ENCODE results near the gene RAX2. TPM values are rescaled to one million over a fixed set of nuclear protein-coding genes. Genes with fewer than 3 reads are reported as not detected.
"Not testable (repeated sequence)": the region's sequence is repeated elsewhere in the genome, so short reads cannot be mapped to it uniquely, and the experiment has no call there.

RAX2 gene
- total RNA-seq, 2 donors from 2014 or later, result not detected

GRCh38 chr19:3762501-3763459, 9.2 kb downstream of the RAX2 start, which contains the start of gene MRPL54:
Gene MRPL54, plus strand, starts transcription at chr19:3762682. Its CDS starts 19 bp downstream, at chr19:3762701.
- Histone ChIP-seq H3K4me1 (peaks cover 0 to 36% of the 10 kb centered on the region in 2 donors), H3K36me3 (peaks cover 26% of the 10 kb centered on the region), H3K27ac (peak within 1 kb of the TSS; percentile 96), H3K27me3 (no peaks in the 10 kb centered on the region), H3K4me3 (peak within 1 kb of the TSS; percentile 60 to 75), H3K9me3 (no peaks in the 10 kb centered on the region)
- no peak for TF ChIP-seq CTCF (IDR thresholded peaks at IDR 0.05)
- DNase-seq (ENCODE audit: low spot score), result peak; percentile 99

GRCh38 chr19:3762130-3762473, 9.9 kb downstream of the RAX2 start:
- peak overlapping the region; percentile 96 for H3K27ac ChIP-seq
- peaks cover 26% of the 10 kb centered on the region for H3K36me3 ChIP-seq
- H3K27me3 ChIP-seq, result no peaks in the 10 kb centered on the region
- DNase-seq (ENCODE audit: low spot score), result no peak
- no peak for TF ChIP-seq CTCF (IDR thresholded peaks at IDR 0.05)
- peak overlapping the region in 1 of 2 donors; percentile 57 for H3K4me3 ChIP-seq
- peaks cover 0 to 36% of the 10 kb centered on the region in 2 donors for H3K4me1 ChIP-seq
- no peaks in the 10 kb centered on the region for H3K9me3 ChIP-seq

GRCh38 chr19:3761382-3762129, 10.5 kb downstream of the RAX2 start, which contains the start of gene APBA3:
Gene APBA3, minus strand, starts transcription at chr19:3761692. Its CDS starts 1,428 bp downstream, at chr19:3760264.
- DNase-seq (ENCODE audit: low spot score), result peak; percentile 93
- peak; percentile 59 to 85 for TF ChIP-seq CTCF (IDR thresholded peaks at IDR 0.05)
- H3K4me3 ChIP-seq, result peak within 1 kb of the TSS; percentile 60 to 75
- H3K27ac ChIP-seq, result peak within 1 kb of the TSS; percentile 96
- H3K27me3 ChIP-seq, result no peaks in the 10 kb centered on the region
- peaks cover 26% of the 10 kb centered on the region for H3K36me3 ChIP-seq
- H3K9me3 ChIP-seq, result no peaks in the 10 kb centered on the region
- H3K4me1 ChIP-seq, result peaks cover 0 to 36% of the 10 kb centered on the region in 2 donors

GRCh38 chr19:3760871-3761361, 11.1 kb downstream of the RAX2 start:
- H3K27me3 ChIP-seq, result no peaks in the 10 kb centered on the region
- no peak for DNase-seq (ENCODE audit: low spot score)
- no peaks in the 10 kb centered on the region for H3K9me3 ChIP-seq
- TF ChIP-seq CTCF (IDR thresholded peaks at IDR 0.05), result no peak
- peak overlapping the region; percentile 96 for H3K27ac ChIP-seq
- peaks cover 0 to 36% of the 10 kb centered on the region in 2 donors for H3K4me1 ChIP-seq
- peak overlapping the region; percentile 60 to 75 for H3K4me3 ChIP-seq
- peaks cover 25% of the 10 kb centered on the region for H3K36me3 ChIP-seq

GRCh38 chr19:3759482-3760254, 12.4 kb downstream of the RAX2 start:
- peaks cover 18% of the 10 kb centered on the region for H3K36me3 ChIP-seq
- H3K4me3 ChIP-seq, result no peak overlapping the region
- no peaks in the 10 kb centered on the region for H3K27me3 ChIP-seq
- no peak for TF ChIP-seq CTCF (IDR thresholded peaks at IDR 0.05)
- H3K9me3 ChIP-seq, result no peaks in the 10 kb centered on the region
- no peak overlapping the region for H3K27ac ChIP-seq
- H3K4me1 ChIP-seq, result peaks cover 0 to 36% of the 10 kb centered on the region in 2 donors
- DNase-seq (ENCODE audit: low spot score), result no peak

- H3K27me3 ChIP-seq; H3K4me3 ChIP-seq; H3K9me3 ChIP-seq; H3K27ac ChIP-seq; DNase-seq (ENCODE audit: low spot score): not testable (repeated sequence)
- peaks cover 0 to 30% of the 10 kb centered on the region in 2 donors for H3K4me1 ChIP-seq
- peaks cover 30% of the 10 kb centered on the region for H3K36me3 ChIP-seq
Observed at GRCh38 chr19:3758297-3758696, 13.7 kb downstream of the RAX2 start.

- H3K27me3 ChIP-seq; DNase-seq (ENCODE audit: low spot score); H3K4me3 ChIP-seq; H3K27ac ChIP-seq; H3K9me3 ChIP-seq: not testable (repeated sequence)
- Histone ChIP-seq H3K4me1 (peaks cover 0 to 27% of the 10 kb centered on the region in 2 donors), H3K36me3 (peaks cover 36% of the 10 kb centered on the region)
Observed at GRCh38 chr19:3757705-3758104, 14.3 kb downstream of the RAX2 start.

All from right atrium auricular region (tissue), 2 donors.